Small intestine (tissue), 7 donors: ENCODE measurements around the gene PDE11A. TPM values are rescaled to one million over a fixed set of nuclear protein-coding genes. Genes with fewer than 3 reads are reported as not detected.

Source experiments
- DNase-seq, 2 donors: peaks; one replicate each; pipeline versions ENCODE4 v3.0.0 to v3.0.0-alpha.2; 2013
- FAIRE-seq: peaks from 2 replicates; lab custom pipeline; 2012; peaks lifted over from hg19 to GRCh38; lab: Jason Lieb, UNC
- H3K27ac ChIP-seq, 3 donors: one replicate each; pipeline ENCODE4 v1.5.1; 2013; ENCODE audit warnings: low read length in 2 of 3, mild to moderate bottlenecking in 2 of 3, control low read depth in 1 of 3, inconsistent platforms in 1 of 3, low read depth in 1 of 3, moderate library complexity in 1 of 3
- H3K27me3 ChIP-seq, 3 donors: one replicate each; pipeline ENCODE4 v1.6.1; 2013; ENCODE audit warnings: low read length in 3 of 3, inconsistent platforms in 1 of 3; ENCODE audit not compliant: control insufficient read depth in 3 of 3, insufficient read depth in 3 of 3
- H3K36me3 ChIP-seq, 3 donors: one replicate each; pipeline ENCODE4 v1.6.1; 2013; ENCODE audit warnings: low read length in 3 of 3, inconsistent platforms in 1 of 3, low read depth in 1 of 3, mild to moderate bottlenecking in 1 of 3, moderate library complexity in 1 of 3; ENCODE audit not compliant: control insufficient read depth in 3 of 3, insufficient read depth in 2 of 3
- H3K4me1 ChIP-seq, 3 donors: one replicate each; pipeline ENCODE4 v1.6.1; 2013; ENCODE audit warnings: low read length in 2 of 3, inconsistent platforms in 1 of 3, low read depth in 1 of 3, mild to moderate bottlenecking in 1 of 3, moderate library complexity in 1 of 3; ENCODE audit not compliant: control insufficient read depth in 3 of 3, insufficient read depth in 2 of 3
- H3K4me3 ChIP-seq, 3 donors: one replicate each; pipeline ENCODE4 v1.5.1; 2013; ENCODE audit warnings: low read length in 3 of 3, control low read depth in 1 of 3, inconsistent platforms in 1 of 3, low read depth in 1 of 3, mild to moderate bottlenecking in 1 of 3, moderate library complexity in 1 of 3
- H3K9me3 ChIP-seq, 2 donors: one replicate each; pipeline ENCODE4 v1.6.1; 2013; ENCODE audit warnings: low read depth in 1 of 2, low read length in 1 of 2; ENCODE audit not compliant: control insufficient read depth in 2 of 2, insufficient read depth in 1 of 2
- WGBS, 3 donors: extraction: QIAGEN DNeasy Blood & Tissue Kit; methylation state at CpG; one replicate each; pipeline ENCODE4 v1.1.7; 2013; 5-methylcytosine and 5-hydroxymethylcytosine counted together
- polyA plus RNA-seq, 4 donors: library from polyadenylated mRNA; stranded (reverse) in 3 of 4; unstranded in 1 of 4; fragments of 200-250 nt in 3 of 4; fragments of 120-200 nt in 1 of 4; gene quantifications; one replicate each; pipeline versions ENCODE4 v1.2.1 to v1.2.3, GENCODE V29; 2013
- donor health status: healthy with polysubstance abuse.
- donor health status: control.
- donor health status: control.
- donor health status: Bipolar disorder and iron deficiency.
- donor health status: healthy.

The PDE11A gene
- polyA plus RNA-seq, 4 donors, result 0.27 to 3.8 (median 0.84) TPM

GRCh38 chr2:177665328-177665727 is 407.2 kb downstream of the PDE11A start:
- H3K27ac ChIP-seq, result no peak overlapping the region
- no peaks in the 10 kb centered on the region for H3K9me3 ChIP-seq
- DNase-seq, result no peak
- no peak overlapping the region for H3K4me3 ChIP-seq
- WGBS, 3 donors, result 68 to 73% (median 73%) methylated on average over 4 of the region's 4 CpGs
- no peak for FAIRE-seq
- no peaks in the 10 kb centered on the region for H3K27me3 ChIP-seq
- no peaks in the 10 kb centered on the region for H3K36me3 ChIP-seq
- H3K4me1 ChIP-seq, result no peaks in the 10 kb centered on the region

DNA sequence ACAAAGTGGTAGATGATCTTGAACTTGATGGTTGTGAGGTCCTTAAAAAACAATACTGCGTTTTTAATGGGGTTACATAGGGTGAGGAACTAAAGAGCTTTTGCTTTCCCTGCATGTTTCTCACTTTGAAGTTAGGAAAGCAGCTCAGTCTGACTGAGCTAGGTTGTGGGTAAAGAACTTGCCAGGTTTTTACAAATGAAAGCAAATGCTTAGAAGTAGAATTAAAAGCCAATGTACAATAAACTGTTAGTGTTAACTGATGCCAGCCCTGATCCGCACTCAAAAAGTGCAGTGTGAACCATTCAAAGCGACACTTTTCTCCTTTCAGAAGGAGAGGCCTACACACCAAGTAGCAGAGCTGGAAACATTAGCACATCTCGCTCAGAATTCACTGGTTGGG is 409.7 kb downstream of the PDE11A start:
- H3K9me3 ChIP-seq, result no peaks in the 10 kb centered on the region
- H3K36me3 ChIP-seq, result no peaks in the 10 kb centered on the region
- no peak for DNase-seq
- no peaks in the 10 kb centered on the region for H3K27me3 ChIP-seq
- no peaks in the 10 kb centered on the region for H3K4me1 ChIP-seq
- H3K4me3 ChIP-seq, result no peak overlapping the region
- H3K27ac ChIP-seq, result no peak overlapping the region
- no peak for FAIRE-seq
- WGBS, 3 donors, result 67 to 72% (median 67%) methylated on average over 4 of the region's 4 CpGs

GRCh38 chr2:177660742-177661141 is 411.8 kb downstream of the PDE11A start:
- no peaks in the 10 kb centered on the region for H3K9me3 ChIP-seq
- DNase-seq (no peak), FAIRE-seq (no peak)
- H3K4me1 ChIP-seq, result no peaks in the 10 kb centered on the region
- WGBS, 3 donors, result 56 to 64% (median 64%) methylated on average over 3 of the region's 3 CpGs
- no peak overlapping the region for H3K4me3 ChIP-seq
- H3K36me3 ChIP-seq, result no peaks in the 10 kb centered on the region
- H3K27me3 ChIP-seq, result no peaks in the 10 kb centered on the region
- H3K27ac ChIP-seq, result no peak overlapping the region

DNA sequence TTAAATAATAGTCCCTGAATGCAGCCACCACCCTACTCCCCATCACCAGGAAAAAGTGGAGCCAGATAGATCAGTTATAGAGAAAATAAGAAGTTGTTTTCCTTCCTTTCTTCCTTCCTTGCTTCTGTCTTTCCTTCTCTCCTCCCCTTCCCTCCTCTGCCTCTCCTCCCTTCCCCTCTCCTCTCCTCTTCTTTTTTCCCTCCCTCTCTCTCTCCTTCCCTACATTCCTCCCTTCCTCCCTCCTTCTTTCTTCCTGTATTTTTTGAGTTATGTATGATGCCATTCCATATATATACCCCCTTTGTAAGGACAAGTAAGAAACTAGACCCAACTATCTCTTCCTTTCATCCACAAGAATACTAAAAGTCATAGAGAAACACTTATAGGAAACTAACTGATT is 414.3 kb downstream of the PDE11A start:
- no peak overlapping the region for H3K4me3 ChIP-seq
- DNase-seq (no peak), FAIRE-seq (no peak)
- no peaks in the 10 kb centered on the region for H3K9me3 ChIP-seq
- no peaks in the 10 kb centered on the region for H3K36me3 ChIP-seq
- H3K27me3 ChIP-seq, result no peaks in the 10 kb centered on the region
- no peaks in the 10 kb centered on the region for H3K4me1 ChIP-seq
- H3K27ac ChIP-seq, result no peak overlapping the region

GRCh38 chr2:177651833-177652232 is 420.7 kb downstream of the PDE11A start:
- Histone ChIP-seq H3K4me3 (no peak overlapping the region), H3K36me3 (no peaks in the 10 kb centered on the region), H3K9me3 (no peaks in the 10 kb centered on the region), H3K27ac (no peak overlapping the region), H3K4me1 (no peaks in the 10 kb centered on the region), H3K27me3 (no peaks in the 10 kb centered on the region)
- FAIRE-seq (no peak), DNase-seq (no peak)
- 63 to 82% (median 81%) methylated on average over 7 of the region's 7 CpGs for WGBS, 3 donors

DNA sequence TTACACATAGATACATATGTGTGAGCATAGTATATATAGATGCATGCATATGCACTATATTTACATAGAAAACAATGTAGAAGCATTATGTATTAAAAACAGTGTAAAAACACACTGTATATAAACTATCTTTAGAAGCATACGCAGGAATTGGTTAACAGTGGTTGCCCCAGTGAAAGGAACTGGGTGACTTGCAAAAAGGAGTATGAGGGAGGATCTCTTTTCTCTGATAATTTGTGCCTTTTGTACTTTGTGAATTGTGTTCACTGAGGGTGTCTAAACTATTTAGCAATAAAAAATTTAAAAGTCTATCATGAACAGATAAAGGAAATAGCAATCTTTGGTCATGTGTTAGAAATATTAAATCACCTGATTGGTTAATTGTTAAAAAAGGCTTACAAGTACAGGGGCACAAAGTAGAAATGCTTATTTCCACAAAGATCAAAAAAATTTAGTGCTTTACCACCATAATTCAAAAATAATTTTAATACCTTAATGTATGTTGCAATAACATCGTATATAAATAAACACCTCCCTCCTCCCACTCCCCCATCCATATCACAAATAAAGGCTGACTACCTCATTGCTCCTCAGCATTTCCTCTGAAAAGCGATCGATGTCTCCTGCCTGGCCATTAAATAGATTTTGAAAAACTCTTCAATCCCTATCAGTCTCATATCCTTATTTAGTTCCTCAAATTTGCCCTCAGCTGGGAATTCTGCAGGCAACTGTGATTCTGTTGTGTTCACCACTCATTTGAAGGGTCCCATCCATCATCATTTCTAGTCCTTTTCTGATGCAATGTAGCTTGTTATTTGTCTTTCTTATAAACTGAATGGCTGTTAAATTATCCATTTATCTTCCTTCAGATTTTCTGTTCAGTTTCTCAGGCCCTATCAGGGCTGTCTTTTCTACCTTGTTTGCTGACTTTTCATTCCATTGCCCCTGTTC is 422.7 kb downstream of the PDE11A start:
- no peak for FAIRE-seq
- Histone ChIP-seq H3K4me3 (no peak overlapping the region), H3K4me1 (no peaks in the 10 kb centered on the region), H3K9me3 (peaks cover 0 to 7% of the 10 kb centered on the region in 2 donors), H3K27me3 (no peaks in the 10 kb centered on the region), H3K27ac (no peak overlapping the region), H3K36me3 (no peaks in the 10 kb centered on the region)
- 60 to 64% (median 62%) methylated on average over 4 of the region's 4 CpGs for WGBS, 3 donors
- no peak for DNase-seq

DNA sequence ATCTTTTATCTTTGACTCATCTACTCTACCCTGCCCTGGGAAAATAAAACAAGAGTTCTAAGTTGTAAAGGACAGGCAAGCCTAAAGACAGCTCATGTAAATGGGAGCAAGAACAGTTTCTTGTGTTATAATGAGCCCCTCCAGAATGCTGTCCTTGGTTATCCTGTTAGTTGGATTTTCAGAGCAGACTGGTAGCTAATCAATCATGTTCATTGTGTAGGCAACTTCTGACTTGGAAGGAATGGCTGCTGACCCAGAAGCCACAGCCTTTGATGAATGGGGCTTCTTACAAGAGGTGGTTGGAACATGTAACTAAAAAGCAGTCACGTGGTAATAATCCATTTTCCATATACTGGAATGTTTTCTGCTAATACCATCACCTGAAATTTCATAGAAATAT is 425.8 kb downstream of the PDE11A start:
- no peak overlapping the region for H3K27ac ChIP-seq
- DNase-seq, result no peak
- peaks cover 0 to 20% of the 10 kb centered on the region in 2 donors for H3K9me3 ChIP-seq
- no peaks in the 10 kb centered on the region for H3K36me3 ChIP-seq
- no peak for FAIRE-seq
- H3K27me3 ChIP-seq, result no peaks in the 10 kb centered on the region
- H3K4me3 ChIP-seq, result no peak overlapping the region
- WGBS, 3 donors, result 70 to 85% (median 84%) methylated on average over 1 of the region's 1 CpG
- no peaks in the 10 kb centered on the region for H3K4me1 ChIP-seq

GRCh38 chr2:177646241-177646640 is 426.3 kb downstream of the PDE11A start:
- no peak overlapping the region for H3K27ac ChIP-seq
- no peaks in the 10 kb centered on the region for H3K4me1 ChIP-seq
- no peak for DNase-seq
- H3K36me3 ChIP-seq, result no peaks in the 10 kb centered on the region
- H3K4me3 ChIP-seq, result no peak overlapping the region
- H3K9me3 ChIP-seq, result peaks cover 0 to 20% of the 10 kb centered on the region in 2 donors
- no peaks in the 10 kb centered on the region for H3K27me3 ChIP-seq
- FAIRE-seq, result no peak
